K562 (cell line): Measurements from ENCODE around the gene REG3G. TPM values are rescaled to one million over a fixed set of nuclear protein-coding genes. Genes with fewer than 3 reads are reported as not detected.

ENCODE experiments used
- ATAC-seq: fragments of 200-7000 bp; cut with Tn5 transposase; 3 replicates; pipeline ENCODE4 v1.9.1; 2020; ENCODE audit warnings: moderate library complexity
- BruUV-seq: library from RNA; stranded (reverse); fragments of 400-500 nt; replicated peaks from 2 replicates; lab custom pipeline; 2021; lab: Mats Ljungman, UMichigan
- CTCF ChIA-PET: fragments of 300-600 bp; formaldehyde crosslinking; extraction: SDS; loops from one replicate; lab custom pipeline; 2021; ENCODE audit warnings: low intra/inter-chr PET ratio; lab: Yijun Ruan, JAX
- POLR2A ChIA-PET: fragments of 300-600, 350-650 bp; sonication (Branson Sonifier 250); formaldehyde crosslinking; extraction: SDS; loops from one replicate; lab custom pipeline; 2021; ENCODE audit warnings: antibody characterized with exemption, inconsistent platforms; lab: Yijun Ruan, JAX
- DNase-seq, 4 experiments: peaks; one replicate each; pipeline versions ENCODE4 v3.0.0 to v3.0.0-alpha.2; 2011 to 2018; ENCODE audit warnings: low spot score in 3 of 4, mixed read lengths in 3 of 4; ENCODE audit errors: extremely low read depth in 1 of 4
- FAIRE-seq: peaks from 2 replicates; lab custom pipeline; 2011; peaks lifted over from hg19 to GRCh38; lab: Jason Lieb, UNC
- H2AFZ ChIP-seq: 2 replicates; pipeline ENCODE4 v1.6.0; 2011; ENCODE audit warnings: low read depth, low read length, control low read depth, inconsistent platforms
- H3K27ac ChIP-seq: fragments of 200-600 bp; 3 replicates; pipeline ENCODE4 v1.8.0; 2011; ENCODE audit warnings: low read depth, mild to moderate bottlenecking, control low read depth, inconsistent platforms, low read length, moderate library complexity, mixed read lengths; ENCODE audit errors: extremely low read depth
- H3K27me3 ChIP-seq, 2 experiments: fragments of 300-600 bp in 1 of 2; 2 replicates in 1 of 2; 3 replicates in 1 of 2; pipeline versions ENCODE4 v1.6.0 to v1.8.0; 2011; ENCODE audit warnings: inconsistent platforms in 2 of 2, low read length in 2 of 2, mild to moderate bottlenecking in 1 of 2, mixed read lengths in 1 of 2, moderate library complexity in 1 of 2; ENCODE audit not compliant: control insufficient read depth in 2 of 2, insufficient read depth in 2 of 2
- H3K36me3 ChIP-seq: fragments of 300-600 bp; 3 replicates; pipeline ENCODE4 v1.8.0; 2011; ENCODE audit warnings: mild to moderate bottlenecking, low read length, inconsistent platforms; ENCODE audit not compliant: control insufficient read depth, insufficient read depth
- H3K4me1 ChIP-seq, 2 experiments: fragments of 200-600 bp in 1 of 2; replicated peaks in 1 of 2; 2 replicates in 1 of 2; 3 replicates in 1 of 2; pipeline versions ENCODE4 v1.5.1 to v1.8.0; 2011; ENCODE audit warnings: inconsistent platforms in 2 of 2, low read length in 2 of 2, mild to moderate bottlenecking in 1 of 2, mixed read lengths in 1 of 2, moderate library complexity in 1 of 2; ENCODE audit not compliant: control insufficient read depth in 2 of 2, insufficient read depth in 2 of 2
- H3K4me2 ChIP-seq: 2 replicates; pipeline ENCODE4 v1.6.1; 2011; ENCODE audit warnings: low read length, control low read depth, inconsistent platforms, mixed read lengths; ENCODE audit not compliant: insufficient read depth
- H3K4me3 ChIP-seq: fragments of 200-600 bp; sonication (generic), shearing (Covaris generic); 2 replicates; pipeline ENCODE4 v1.5.1; 2016; ENCODE audit warnings: control low read depth, inconsistent platforms
- H3K79me2 ChIP-seq: fragments of 200-600 bp; 3 replicates; pipeline ENCODE4 v1.8.0; 2011; ENCODE audit warnings: low read length, inconsistent platforms; ENCODE audit not compliant: control insufficient read depth, insufficient read depth
- H3K9ac ChIP-seq, 2 experiments: 2 replicates each; pipeline versions ENCODE4 v1.6.0 to v1.6.1; 2011; ENCODE audit warnings: low read depth in 2 of 2, low read length in 2 of 2, control low read depth in 1 of 2, inconsistent platforms in 1 of 2, mild to moderate bottlenecking in 1 of 2, mixed read lengths in 1 of 2; ENCODE audit not compliant: insufficient read depth in 1 of 2
- H3K9me1 ChIP-seq: one replicate; pipeline ENCODE4 v1.6.0; 2011; ENCODE audit warnings: inconsistent platforms, mild to moderate bottlenecking, low read length, moderate library complexity; ENCODE audit not compliant: control insufficient read depth, insufficient read depth
- H3K9me3 ChIP-seq: replicated peaks from 2 replicates; pipeline ENCODE4 v1.5.1; 2011; ENCODE audit warnings: low read depth, low read length, inconsistent platforms; ENCODE audit not compliant: control insufficient read depth, insufficient read depth
- H4K20me1 ChIP-seq: replicated peaks from 2 replicates; pipeline ENCODE4 v1.6.1; 2011; ENCODE audit warnings: low read length, inconsistent platforms, mixed read lengths; ENCODE audit not compliant: control insufficient read depth, insufficient read depth
- EZH2 ChIP-seq: IDR thresholded peaks from 2 replicates; pipeline ENCODE4 v1.6.1; 2012; ENCODE audit warnings: low read depth, mild to moderate bottlenecking, inconsistent platforms, low read length, borderline replicate concordance
- FOSL1 ChIP-seq: fragments of 200-800 bp; sonication (Bioruptor generic); conservative IDR thresholded peaks from 2 replicates; pipeline ENCODE4 v1.6.1; 2016; ENCODE audit warnings: missing genetic modification characterization, missing compliant biosample characterization
- FOXA1 ChIP-seq: fragments of 450-650 bp; IDR thresholded peaks from 2 replicates; pipeline ENCODE4 v1.6.1; 2016; ENCODE audit warnings: mild to moderate bottlenecking, borderline replicate concordance
- GATAD2A ChIP-seq: fragments of 450-650 bp; IDR thresholded peaks from 2 replicates; pipeline ENCODE4 v1.6.1; 2017
- PYGO2 ChIP-seq: fragments of 450-650 bp; IDR thresholded peaks from 2 replicates; pipeline ENCODE4 v1.6.1; 2016; ENCODE audit warnings: mild to moderate bottlenecking, missing genetic modification characterization, moderate library complexity, missing compliant biosample characterization
- TARDBP ChIP-seq: fragments of 450-650 bp; IDR thresholded peaks from 2 replicates; pipeline ENCODE4 v1.6.1; 2016
- ZNF764 ChIP-seq: fragments of 250-450 bp; sonication (Bioruptor Pico); IDR thresholded peaks from 2 replicates; pipeline ENCODE4 v1.4.0; 2020; ENCODE audit warnings: low read depth, mild to moderate bottlenecking, moderate library complexity
- WGBS: fragments of 100-300 bp; shearing (Covaris generic); methylation state at CpG from one replicate; pipeline ENCODE4 v1.1.6; 2016; ENCODE audit warnings: low coverage, mixed read lengths; ENCODE audit not compliant: insufficient coverage; ENCODE audit errors: missing lambda C conversion rate; 5-methylcytosine and 5-hydroxymethylcytosine counted together
- in situ Hi-C: fragments of 300-500 bp; cut with MboI; formaldehyde crosslinking; loops from 4 replicates; pipeline ENCODE4 v1.15.0; 2018; ENCODE audit warnings: inconsistent platforms, mixed read lengths
- intact Hi-C: fragments of 100-400 bp; cut with micrococcal nuclease; formaldehyde crosslinking; loops from 2 replicates; pipeline ENCODE4 v1.14.2; 2022
- polyA plus RNA-seq, 8 experiments: library from polyadenylated mRNA; depleted of rRNA in 4 of 8; stranded (reverse) in 5 of 8; unstranded in 3 of 8; fragments of >200 nt; fragmentation: Nextera tagmentation in 2 of 8; fragmentation: Illumina TruSeq in 1 of 8; extraction: Ambion mirVana in 2 of 8; extraction: Trizol in 1 of 8; gene quantifications; 2 replicates each; pipeline versions ENCODE4 v1.2.1 to v1.2.3, GENCODE V29; 2011 to 2014; ENCODE audit warnings: inconsistent platforms in 1 of 8, missing spikeins in 1 of 8
- total RNA-seq, 7 experiments: library from RNA; depleted of rRNA in 6 of 7; stranded (reverse); fragments of >200 nt in 6 of 7; fragmentation: Illumina TruSeq in 2 of 7; extraction: Trizol in 2 of 7; gene quantifications; 2 replicates each; pipeline versions ENCODE4 v1.2.1 to v1.2.3, GENCODE V29; 2011 to 2021; ENCODE audit warnings: low replicate concordance in 1 of 7
- TF ChIP-seq, protein P1 (sequence below): sonication (generic); formaldehyde crosslinking; IDR thresholded peaks from 2 replicates; pipeline ENCODE4 v1.8.0; 2022; ENCODE audit warnings: mild to moderate bottlenecking, missing genetic modification reagents, borderline replicate concordance
- TF ChIP-seq, protein P2 (sequence below): sonication (generic); formaldehyde crosslinking; IDR thresholded peaks from 2 replicates; pipeline ENCODE4 v1.9.0; 2022; ENCODE audit warnings: mild to moderate bottlenecking, missing genetic modification reagents
- TF ChIP-seq, protein P3 (sequence below): fragments of 250-450 bp; sonication (Bioruptor Pico); IDR thresholded peaks from 2 replicates; pipeline ENCODE4 v1.8.0; 2021; ENCODE audit warnings: borderline replicate concordance, mild to moderate bottlenecking, moderate library complexity; ENCODE audit not compliant: poor library complexity, severe bottlenecking
- TF ChIP-seq, protein P4 (sequence below): fragments of 250-450 bp; sonication (Bioruptor Pico); IDR thresholded peaks from 2 replicates; pipeline ENCODE4 v1.4.0; 2020

REG3G gene
- total and polyA plus RNA-seq, 9 of the 15 experiments (the other 6 are each of a cell fraction or from before 2014, with no cell fraction given) = not detected

DNA sequence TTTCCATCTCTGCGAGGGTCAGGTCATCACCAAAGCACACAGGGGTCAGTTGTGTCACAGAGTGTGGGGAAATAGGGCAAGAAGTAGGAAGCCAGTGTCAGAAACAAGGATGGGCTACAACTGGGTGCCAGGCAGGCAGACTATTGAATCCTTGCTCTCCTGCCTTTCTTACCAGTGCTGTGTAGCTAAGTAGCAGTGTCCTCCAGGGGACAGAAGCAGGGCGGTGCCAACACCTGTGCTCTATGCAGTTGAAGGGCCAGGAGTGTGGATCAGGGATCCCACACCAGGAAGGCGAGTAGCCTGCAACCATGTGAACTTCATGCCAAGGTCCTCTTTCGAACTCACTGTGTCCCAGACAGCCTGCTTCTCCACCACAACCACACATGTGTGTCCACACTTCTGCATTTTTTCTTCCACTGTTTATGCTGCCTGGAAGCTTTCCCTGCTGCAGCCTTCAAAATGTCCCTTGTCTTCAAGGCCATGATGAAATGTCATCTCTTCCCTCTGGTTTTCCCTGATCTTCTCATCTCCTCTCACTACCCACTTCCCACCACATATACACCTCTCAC is 25.4 kb upstream of the REG3G start:
- Histone ChIP-seq H3K4me2 (no peak overlapping the region), H3K4me1 (no peaks in the 10 kb centered on the region), H3K27me3 (no peaks in the 10 kb centered on the region), H2AFZ (no peak overlapping the region), H3K4me3 (no peak overlapping the region), H3K9me3 (no peaks in the 10 kb centered on the region), H3K27ac (no peak overlapping the region), H3K79me2 (no peaks in the 10 kb centered on the region), H4K20me1 (no peaks in the 10 kb centered on the region; the same call in 1 of the 2 replicates), H3K9me1 (no peaks in the 10 kb centered on the region), H3K9ac (no peak overlapping the region), H3K36me3 (no peaks in the 10 kb centered on the region)
- POLR2A ChIA-PET = no interaction called here
- FAIRE-seq (no peak), DNase-seq (no peak), ATAC-seq (no peak)
- no peak for TF ChIP-seq FOXA1
- CTCF ChIA-PET = no interaction called here
- intact Hi-C loops = no loop called here
- in situ Hi-C loops = no loop called here
- WGBS = 0% methylated on average over 3 of the region's 4 CpGs
- BruUV-seq = no TSS peak

DNA sequence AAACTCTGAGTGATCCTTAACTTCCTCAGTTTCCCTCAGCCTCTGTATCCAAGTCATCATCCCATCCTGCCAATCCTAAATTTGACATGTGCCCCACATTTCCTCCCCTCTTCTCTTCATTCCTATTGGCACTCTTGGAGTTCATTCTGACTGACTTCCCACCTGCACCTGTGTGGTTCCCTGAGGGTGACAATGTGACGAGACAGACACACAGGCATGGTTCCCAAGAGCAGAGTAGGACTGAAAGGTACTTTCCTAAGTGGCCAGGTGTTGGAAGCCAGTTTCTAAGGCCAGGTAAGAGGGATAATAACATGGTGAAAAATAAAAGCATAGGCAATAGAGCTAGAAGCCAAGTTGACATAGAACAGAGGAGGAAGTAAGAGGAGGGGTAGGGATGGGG is 24.2 kb upstream of the REG3G start:
- in situ Hi-C loops (no loop called here), intact Hi-C loops (no loop called here)
- Histone ChIP-seq H3K9ac (no peak overlapping the region), H4K20me1 (no peaks in the 10 kb centered on the region; the same call in 1 of the 2 replicates), H3K9me3 (no peaks in the 10 kb centered on the region), H3K4me2 (no peak overlapping the region), H3K36me3 (no peaks in the 10 kb centered on the region), H3K79me2 (no peaks in the 10 kb centered on the region), H3K4me3 (no peak overlapping the region), H3K27ac (no peak overlapping the region), H3K9me1 (no peaks in the 10 kb centered on the region), H3K27me3 (no peaks in the 10 kb centered on the region), H2AFZ (no peak overlapping the region), H3K4me1 (no peaks in the 10 kb centered on the region)
- POLR2A ChIA-PET = interaction anchor here (0.6 kb wide), 1 partner anchor 10 kb away, joined by 3 read pairs; no protein-coding TSS in a partner anchor
- no TSS peak for BruUV-seq
- ATAC-seq (no peak), DNase-seq (no peak), FAIRE-seq (no peak)
- 0% methylated on average over 1 of the region's 1 CpG for WGBS
- CTCF ChIA-PET = no interaction called here
- TF ChIP-seq, protein P1, sequence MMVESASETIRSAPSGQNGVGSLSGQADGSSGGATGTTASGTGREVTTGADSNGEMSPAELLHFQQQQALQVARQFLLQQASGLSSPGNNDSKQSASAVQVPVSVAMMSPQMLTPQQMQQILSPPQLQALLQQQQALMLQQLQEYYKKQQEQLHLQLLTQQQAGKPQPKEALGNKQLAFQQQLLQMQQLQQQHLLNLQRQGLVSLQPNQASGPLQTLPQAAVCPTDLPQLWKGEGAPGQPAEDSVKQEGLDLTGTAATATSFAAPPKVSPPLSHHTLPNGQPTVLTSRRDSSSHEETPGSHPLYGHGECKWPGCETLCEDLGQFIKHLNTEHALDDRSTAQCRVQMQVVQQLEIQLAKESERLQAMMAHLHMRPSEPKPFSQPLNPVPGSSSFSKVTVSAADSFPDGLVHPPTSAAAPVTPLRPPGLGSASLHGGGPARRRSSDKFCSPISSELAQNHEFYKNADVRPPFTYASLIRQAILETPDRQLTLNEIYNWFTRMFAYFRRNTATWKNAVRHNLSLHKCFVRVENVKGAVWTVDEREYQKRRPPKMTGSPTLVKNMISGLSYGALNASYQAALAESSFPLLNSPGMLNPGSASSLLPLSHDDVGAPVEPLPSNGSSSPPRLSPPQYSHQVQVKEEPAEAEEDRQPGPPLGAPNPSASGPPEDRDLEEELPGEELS = no peak
- TF ChIP-seq GATAD2A (no peak), FOSL1 (no peak), TARDBP (no peak), PYGO2 (tag) (no peak), EZH2 (no peak), ZNF764 (CRISPR knock-in tag) (no peak)
- TF ChIP-seq, protein P2, sequence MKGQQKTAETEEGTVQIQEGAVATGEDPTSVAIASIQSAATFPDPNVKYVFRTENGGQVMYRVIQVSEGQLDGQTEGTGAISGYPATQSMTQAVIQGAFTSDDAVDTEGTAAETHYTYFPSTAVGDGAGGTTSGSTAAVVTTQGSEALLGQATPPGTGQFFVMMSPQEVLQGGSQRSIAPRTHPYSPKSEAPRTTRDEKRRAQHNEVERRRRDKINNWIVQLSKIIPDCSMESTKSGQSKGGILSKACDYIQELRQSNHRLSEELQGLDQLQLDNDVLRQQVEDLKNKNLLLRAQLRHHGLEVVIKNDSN (CRISPR knock-in tag) = no peak
- TF ChIP-seq, protein P3, sequence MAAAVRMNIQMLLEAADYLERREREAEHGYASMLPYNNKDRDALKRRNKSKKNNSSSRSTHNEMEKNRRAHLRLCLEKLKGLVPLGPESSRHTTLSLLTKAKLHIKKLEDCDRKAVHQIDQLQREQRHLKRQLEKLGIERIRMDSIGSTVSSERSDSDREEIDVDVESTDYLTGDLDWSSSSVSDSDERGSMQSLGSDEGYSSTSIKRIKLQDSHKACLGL (CRISPR knock-in tag) = no peak
- TF ChIP-seq, protein P4, sequence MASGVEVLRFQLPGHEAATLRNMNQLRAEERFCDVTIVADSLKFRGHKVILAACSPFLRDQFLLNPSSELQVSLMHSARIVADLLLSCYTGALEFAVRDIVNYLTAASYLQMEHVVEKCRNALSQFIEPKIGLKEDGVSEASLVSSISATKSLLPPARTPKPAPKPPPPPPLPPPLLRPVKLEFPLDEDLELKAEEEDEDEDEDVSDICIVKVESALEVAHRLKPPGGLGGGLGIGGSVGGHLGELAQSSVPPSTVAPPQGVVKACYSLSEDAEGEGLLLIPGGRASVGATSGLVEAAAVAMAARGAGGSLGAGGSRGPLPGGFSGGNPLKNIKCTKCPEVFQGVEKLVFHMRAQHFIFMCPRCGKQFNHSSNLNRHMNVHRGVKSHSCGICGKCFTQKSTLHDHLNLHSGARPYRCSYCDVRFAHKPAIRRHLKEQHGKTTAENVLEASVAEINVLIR (CRISPR knock-in tag) = no peak
